GM19239 (cell line): ENCODE data around the gene USP43.
"Not testable (repeated sequence)": the region's sequence is repeated elsewhere in the genome, so short reads cannot be mapped to it uniquely, and the experiment has no call there.

Experiments used
- DNase-seq: peaks from one replicate; pipeline ENCODE4 v3.0.0; 2011; ENCODE audit warnings: low spot score; ENCODE audit not compliant: insufficient read length
- FAIRE-seq: peaks from 2 replicates; lab custom pipeline; 2011; peaks lifted over from hg19 to GRCh38; lab: Jason Lieb, UNC

USP43 gene

DNA sequence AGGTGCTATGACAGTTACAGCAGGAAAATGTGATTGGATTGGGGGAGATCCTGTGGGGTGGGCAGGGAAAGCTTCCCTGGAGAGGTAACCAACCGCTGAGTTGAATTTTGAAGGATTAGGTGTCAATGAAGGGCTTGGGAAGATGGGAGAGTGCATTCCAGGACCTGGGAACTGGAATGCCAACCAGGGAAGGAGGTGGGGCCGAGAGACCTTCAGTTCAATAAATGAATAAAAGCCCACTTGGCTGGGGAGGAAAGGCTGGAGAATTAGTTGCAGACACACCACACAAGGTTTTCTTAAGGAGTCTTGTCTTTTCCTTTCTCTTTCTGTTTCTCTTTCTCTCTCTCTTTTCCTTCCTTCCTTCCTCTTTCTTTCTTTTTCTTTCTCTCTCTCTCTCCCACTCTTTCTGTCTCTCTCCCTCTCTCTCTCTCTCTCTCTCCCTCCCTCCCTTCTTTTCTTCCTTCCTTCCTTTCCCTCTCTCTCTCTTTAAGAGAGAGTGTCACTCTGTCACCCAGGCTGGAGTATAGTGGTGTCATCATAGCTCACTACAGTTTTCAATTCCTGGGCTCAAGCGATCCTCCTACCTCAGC lies 3.3 kb downstream of the USP43 start:
- no peak for FAIRE-seq
- no peak for DNase-seq

DNA sequence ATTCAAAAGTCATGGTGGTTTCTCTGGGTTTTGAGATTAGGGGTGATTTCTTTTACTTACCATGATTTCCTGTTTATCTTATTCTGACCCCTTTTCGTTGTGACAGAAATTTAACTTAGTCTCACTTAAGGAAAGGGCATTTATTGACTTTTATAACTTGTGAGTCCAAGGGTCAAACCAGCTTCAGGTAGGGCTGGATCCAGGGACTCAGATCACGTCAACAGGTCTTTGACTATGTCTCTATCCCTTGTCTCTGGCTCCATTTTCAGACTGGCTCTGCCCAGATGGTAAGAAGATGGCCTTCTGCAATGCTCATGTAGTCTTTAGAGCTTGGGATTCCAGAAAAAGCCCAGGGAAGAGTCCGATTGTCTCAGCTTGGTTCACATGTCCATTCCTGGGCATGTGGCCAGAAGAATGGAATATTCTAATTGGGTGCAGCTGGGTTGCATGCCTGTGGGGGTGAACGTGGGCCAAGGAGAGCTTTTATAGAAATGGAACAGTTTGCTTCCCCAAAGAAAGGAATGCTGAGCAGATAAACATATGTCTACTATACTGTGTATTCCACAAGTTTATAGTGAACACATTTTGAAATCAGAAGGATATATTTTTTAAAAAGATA lies 13.4 kb downstream of the USP43 start:
- DNase-seq (no peak), FAIRE-seq (no peak)

DNA sequence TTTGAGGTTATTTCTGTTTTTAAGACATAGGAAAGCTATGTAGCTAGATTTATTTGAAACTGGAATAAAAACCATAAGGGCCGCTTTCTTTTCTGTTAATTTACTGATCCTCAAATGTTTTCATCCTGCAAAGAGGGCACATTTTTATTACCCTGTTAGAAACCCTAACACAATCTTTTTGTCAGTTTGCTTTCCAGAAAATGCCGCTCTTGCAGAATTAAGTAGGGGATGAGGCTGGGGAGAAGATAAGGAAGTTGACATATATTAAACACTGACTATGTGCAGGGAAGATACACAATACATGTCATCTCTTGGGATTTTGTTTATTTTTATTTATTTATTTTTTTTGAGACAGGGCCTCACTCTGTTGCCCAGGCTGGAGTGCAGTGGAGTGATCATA lies 15.7 kb downstream of the USP43 start:
- DNase-seq (no peak), FAIRE-seq (no peak)

- not testable (repeated sequence) for DNase-seq, FAIRE-seq
These were observed 18.2 kb downstream of the USP43 start for GRCh38 chr17:9663511-9663910.

DNA sequence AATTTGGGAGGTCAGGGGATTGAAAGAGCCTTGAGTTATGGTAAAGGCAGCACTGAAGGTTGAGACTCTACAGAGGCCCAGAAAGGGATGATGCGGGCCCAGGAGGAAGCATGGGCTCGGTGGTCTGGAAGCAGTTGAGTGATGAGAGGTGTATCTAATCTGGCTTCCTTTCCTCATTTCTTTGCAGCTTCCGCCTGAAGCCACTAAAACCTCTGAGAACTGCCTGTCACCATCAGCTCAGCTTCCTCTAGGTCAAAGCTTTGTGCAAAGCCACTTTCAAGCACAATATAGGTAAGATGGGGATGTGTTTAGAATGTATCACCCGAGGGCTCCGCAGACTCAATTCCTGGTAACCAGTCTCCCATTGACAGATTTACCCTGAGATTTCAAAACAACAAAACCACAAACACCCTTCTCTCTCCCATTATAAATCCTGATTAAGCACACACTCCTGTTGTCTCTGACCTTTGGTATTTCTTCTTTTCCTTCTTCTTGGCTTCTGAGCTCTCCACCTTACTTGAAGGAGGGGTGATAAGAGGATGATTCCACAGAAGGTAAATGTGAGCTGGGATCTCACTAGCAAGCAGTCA lies 21.2 kb downstream of the USP43 start:
- no peak for DNase-seq
- FAIRE-seq, result no peak

GRCh38 chr17:9668517-9668916 lies 23.2 kb downstream of the USP43 start:
- DNase-seq (no peak), FAIRE-seq (no peak)

DNA sequence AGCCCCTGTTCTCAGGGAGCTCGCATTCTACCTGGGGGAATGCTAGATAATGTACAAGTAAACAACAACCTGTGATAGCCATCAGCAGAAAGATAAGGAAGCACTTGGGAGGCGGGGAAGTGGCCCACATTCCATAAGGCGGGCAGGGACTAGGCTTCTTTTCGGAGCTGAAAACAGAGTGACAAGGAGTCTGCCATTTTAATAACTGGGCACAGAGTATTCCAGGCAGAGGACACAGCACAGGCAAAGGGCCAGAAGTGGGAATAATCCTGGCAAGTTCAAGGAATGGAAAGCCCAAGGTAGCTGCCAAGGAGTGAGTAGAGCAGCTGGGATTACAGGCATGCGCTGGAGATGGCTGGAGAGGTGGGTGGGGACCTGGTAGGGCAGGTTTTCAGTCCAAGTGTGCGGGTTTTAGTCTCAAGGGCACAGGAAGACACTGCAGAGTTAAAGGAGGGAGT lies 24.3 kb downstream of the USP43 start:
- FAIRE-seq (no peak), DNase-seq (no peak)

GRCh38 chr17:9670596-9670995 lies 25.3 kb downstream of the USP43 start:
- DNase-seq, result no peak
- no peak for FAIRE-seq

DNA sequence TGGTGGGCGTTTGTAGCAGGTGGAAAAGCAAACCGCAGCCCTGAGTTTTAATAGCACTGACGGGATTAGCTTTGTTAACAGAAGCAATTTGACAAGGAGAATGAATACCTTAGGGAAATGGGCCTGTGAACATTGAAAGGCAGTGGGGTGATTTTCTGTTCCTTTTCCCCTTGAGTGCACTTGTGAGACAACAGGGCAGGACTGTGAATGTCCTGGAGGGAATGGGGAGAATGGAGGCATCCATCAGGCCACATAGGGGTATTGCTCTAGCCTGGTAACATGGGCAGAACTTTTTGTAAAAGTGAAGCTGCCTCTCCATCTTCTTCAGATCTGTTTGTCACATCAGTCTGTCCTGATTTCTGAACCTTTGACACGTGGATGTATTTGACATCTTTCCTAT lies 26.2 kb downstream of the USP43 start:
- FAIRE-seq (no peak), DNase-seq (no peak)

DNA sequence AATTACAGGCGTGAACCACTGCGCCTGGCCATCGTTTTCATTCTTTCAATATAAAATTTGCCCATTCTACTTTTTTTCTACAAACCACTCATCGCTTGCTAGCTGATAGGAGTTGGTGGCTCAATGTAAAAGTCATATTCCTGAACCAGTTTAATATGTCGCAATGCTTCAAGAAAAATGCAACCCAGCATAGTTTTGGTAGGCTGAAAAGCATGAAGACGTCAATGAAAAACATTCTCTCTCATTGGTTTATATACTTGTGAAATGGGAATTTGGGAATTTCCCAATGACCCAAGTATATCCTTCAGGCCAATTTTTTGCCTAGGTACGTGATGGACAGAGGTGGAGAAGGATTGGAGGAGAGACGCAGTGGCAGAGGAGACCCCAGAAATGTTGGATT lies 26.9 kb downstream of the USP43 start:
- FAIRE-seq (no peak), DNase-seq (no peak)

DNA sequence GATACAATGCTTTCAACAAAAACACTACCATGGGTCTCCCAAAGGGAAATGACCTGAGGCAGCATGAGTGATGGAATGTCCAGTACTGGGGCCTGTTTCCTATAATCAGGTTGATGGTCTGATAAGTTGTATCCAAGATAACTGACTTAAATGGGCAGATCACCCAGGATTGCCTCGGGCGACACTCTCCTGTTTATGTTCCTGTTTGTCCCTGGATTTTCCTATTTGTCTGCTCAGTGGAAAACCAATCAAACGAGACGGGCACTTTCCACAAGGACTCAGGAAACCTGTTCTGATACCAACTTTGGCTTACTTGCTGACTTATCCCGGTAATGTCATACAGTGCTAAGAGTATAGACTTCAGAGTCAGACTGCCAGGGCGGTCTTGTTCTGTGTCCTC lies 27.4 kb downstream of the USP43 start:
- no peak for DNase-seq
- FAIRE-seq, result no peak

- DNase-seq (no peak), FAIRE-seq (no peak)
These were observed 30.8 kb downstream of the USP43 start for GRCh38 chr17:9676084-9676483.

DNA sequence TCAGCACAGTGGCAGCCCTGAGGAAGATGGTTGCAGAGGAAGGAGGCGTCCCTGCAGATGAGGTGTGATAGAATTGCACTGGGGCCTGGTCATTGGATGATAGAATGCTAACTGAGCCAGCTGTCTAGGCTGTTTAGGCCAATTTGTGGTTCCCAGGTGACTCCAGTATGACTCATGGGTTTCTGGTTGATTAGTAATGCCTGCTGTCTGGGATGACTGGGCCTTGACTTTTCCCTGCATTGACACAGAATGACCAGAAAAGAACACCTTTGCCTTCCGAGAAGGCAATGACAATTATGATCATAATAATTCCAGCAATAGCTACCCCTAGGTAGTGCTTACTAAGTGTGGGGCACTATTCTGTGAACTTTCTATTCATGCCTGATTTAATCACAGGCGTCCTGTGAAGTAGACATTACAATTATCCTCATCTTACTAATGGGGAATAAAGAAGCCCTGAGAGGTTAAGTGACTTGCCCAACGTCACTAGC lies 31.5 kb downstream of the USP43 start:
- FAIRE-seq, result no peak
- DNase-seq, result no peak

- FAIRE-seq, result no peak
These were observed 32.1 kb downstream of the USP43 start for GRCh38 chr17:9677411-9677810.

DNA sequence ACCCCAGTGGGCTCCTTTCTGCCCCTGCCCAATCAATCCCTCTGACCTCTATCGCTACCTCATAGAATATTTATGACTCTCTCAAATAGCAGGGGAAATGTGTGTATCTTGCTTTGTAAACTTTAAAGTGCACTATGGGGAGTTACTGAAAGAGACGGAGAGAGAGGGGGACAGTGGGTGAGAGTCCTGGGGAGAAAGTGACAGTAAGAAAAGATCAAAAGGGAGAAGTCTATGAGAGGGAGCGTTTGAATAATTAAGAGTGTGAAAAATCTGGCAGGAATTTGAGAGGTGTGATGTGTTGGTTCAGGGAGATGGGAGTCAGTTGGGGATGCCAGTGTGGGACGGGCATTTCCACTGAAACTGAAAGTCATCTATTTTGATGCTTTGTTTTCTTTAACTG lies 32.6 kb downstream of the USP43 start:
- no peak for DNase-seq

More at GRCh38 chr17:9677411-9677810, 32.1 kb downstream of the USP43 start:
- DNase-seq, result no peak

GRCh38 chr17:9684955-9685621 lies 39.8 kb downstream of the USP43 start:
- FAIRE-seq, result no peak
- DNase-seq, result no peak

More for the DNA sequence above, 32.6 kb downstream of the USP43 start:
- FAIRE-seq, result no peak

DNA sequence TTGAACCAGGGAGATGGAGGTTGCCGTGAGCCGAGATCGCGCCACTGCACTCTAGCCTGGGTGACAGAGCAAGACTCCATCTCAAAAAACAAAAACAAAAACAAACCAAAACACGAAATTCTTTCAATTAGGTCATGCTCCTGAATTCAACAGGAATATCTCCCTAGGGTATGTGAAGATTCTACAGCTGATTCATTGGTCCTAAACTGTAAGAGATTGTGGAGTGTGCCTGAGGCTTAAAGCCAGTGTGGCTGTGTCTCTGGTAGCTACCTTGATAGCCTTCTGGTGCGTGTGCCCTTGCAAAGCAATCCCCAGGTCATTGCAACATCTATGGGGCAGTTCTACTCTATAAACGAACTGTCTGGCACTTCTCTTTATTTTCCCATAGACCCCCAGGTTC lies 48.4 kb downstream of the USP43 start:
- DNase-seq (no peak), FAIRE-seq (no peak)

- FAIRE-seq (no peak), DNase-seq (no peak)
These were observed 51.1 kb downstream of the USP43 start for GRCh38 chr17:9696279-9697044.

DNA sequence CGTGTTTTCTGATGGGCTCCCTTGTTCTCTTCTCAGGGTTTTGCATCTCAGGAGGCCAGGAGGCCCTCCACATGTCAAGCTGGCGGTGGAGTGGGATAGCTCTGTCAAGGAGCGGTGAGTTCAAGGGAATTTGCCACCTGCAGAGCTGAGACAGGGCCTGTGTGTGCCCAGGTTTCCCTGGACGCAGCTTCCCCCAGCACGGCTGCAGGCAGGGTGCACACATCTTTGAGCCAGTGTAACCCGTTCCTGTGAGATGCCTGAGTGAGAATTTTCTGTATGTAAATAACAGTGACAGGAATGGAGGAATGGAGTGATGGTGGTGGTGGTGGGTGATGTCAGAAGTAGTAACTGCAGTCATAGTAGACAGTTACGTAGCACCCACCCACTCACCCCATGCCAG lies 54.8 kb downstream of the USP43 start:
- FAIRE-seq (no peak), DNase-seq (no peak)

DNA sequence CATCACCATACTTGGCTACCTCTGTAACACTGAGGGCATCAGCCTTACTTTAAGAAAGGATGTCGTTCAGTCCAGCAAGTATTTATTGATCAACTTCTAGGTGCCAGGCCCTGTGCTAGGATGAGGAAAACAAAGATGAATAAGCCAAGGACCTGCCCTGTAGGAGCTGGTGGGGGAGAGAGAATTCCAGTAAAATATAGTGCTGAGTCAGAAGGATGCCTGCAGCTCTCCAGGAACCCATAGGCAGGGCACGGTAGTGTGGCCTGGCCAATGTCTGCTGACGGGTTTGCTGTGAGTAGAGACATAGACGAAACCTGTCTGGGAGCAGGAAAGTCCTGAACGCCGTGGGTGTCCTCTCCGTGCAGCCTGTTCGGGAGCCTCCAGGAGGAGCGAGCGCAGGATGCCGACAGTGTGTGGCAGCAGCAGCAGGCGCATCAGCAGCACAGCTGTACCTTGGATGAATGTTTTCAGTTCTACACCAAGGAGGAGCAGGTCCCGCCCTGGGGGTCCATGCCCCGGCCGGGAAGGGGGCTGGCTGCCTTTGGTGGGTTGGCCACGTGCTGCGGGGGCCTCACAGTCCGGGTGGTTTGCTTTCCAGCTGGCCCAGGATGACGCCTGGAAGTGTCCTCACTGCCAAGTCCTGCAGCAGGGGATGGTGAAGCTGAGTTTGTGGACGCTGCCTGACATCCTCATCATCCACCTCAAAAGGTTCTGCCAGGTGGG lies 55.6 kb downstream of the USP43 start:
- FAIRE-seq (no peak), DNase-seq (no peak)
